ENCODE data around the gene VWA8. TPM values are rescaled to one million over a fixed set of nuclear protein-coding genes. Genes with fewer than 3 reads are reported as not detected.

VWA8 gene
- total RNA-seq, 1 donor from 2014 or later: 9.8 TPM

DNA sequence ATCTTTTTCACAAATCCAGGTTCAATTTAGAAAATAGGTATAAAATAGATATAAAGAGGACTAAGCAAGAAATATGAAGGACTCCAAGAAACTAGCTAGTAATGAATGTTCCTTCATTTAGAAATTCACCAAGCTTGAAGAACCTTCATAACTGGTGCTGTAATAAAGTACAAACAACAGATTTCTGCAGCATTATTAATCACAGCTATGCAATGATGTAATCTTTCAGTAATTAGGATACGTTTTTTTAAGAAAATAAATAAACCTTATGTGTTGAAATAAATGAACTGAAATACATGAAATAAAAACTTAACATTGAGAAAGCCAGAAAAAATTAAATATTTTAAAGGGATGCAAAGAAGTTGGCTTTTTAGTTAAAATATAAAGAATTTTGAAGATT lies 267.5 kb downstream of the VWA8 start:
- no peak overlapping the region for H3K4me3 ChIP-seq (ENCODE audit: low read depth, low read length)
- no peak for DNase-seq (ENCODE audit: low read depth)
- TF ChIP-seq, protein P1, sequence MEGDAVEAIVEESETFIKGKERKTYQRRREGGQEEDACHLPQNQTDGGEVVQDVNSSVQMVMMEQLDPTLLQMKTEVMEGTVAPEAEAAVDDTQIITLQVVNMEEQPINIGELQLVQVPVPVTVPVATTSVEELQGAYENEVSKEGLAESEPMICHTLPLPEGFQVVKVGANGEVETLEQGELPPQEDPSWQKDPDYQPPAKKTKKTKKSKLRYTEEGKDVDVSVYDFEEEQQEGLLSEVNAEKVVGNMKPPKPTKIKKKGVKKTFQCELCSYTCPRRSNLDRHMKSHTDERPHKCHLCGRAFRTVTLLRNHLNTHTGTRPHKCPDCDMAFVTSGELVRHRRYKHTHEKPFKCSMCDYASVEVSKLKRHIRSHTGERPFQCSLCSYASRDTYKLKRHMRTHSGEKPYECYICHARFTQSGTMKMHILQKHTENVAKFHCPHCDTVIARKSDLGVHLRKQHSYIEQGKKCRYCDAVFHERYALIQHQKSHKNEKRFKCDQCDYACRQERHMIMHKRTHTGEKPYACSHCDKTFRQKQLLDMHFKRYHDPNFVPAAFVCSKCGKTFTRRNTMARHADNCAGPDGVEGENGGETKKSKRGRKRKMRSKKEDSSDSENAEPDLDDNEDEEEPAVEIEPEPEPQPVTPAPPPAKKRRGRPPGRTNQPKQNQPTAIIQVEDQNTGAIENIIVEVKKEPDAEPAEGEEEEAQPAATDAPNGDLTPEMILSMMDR (conservative IDR thresholded peaks at IDR 0.05; ENCODE audit: low read depth, low read length): no peak

DNA sequence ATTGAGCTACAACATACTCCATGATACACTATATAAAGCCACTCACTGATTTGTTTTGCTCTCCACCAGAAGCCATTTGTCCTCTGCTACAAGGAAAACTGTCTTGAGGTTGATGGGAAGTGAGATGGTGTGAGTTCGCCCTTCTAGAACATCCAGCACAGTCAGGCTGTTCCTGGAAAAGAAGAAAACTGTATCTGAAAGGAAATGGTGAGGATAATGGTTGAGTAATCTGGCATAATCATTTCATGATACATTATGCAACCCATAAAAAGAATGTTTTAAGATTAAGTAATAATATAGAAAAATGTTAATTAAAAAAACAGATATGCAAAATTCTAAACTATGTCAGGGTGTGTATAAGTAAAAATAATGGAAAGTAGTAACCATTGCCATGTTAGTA lies 269.6 kb downstream of the VWA8 start:
- no peak overlapping the region for H3K4me3 ChIP-seq (ENCODE audit: low read depth, low read length)
- DNase-seq (ENCODE audit: low read depth): no peak
- TF ChIP-seq, protein P1 (conservative IDR thresholded peaks at IDR 0.05; ENCODE audit: low read depth, low read length): no peak

DNA sequence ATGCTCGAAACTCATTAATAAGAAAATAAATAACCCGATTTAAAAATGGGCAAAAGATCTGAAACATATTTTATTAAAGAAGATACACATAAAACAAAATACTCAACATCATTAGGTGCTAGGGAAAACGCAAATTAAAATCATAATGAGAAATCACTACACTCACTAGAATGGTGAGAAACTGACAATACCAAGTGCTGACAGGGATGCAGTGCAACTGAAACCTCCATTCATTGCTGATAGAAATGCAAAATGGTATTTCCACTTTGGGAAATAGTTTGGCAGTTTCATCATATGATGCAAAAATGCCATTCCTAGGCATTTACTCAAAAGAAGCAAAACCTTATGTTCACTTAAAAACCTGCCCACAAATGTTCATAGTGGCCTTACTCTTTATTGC lies 278.1 kb downstream of the VWA8 start:
- H3K4me3 ChIP-seq (ENCODE audit: low read depth, low read length): no peak overlapping the region
- no peak for DNase-seq (ENCODE audit: low read depth)
- TF ChIP-seq, protein P1 (conservative IDR thresholded peaks at IDR 0.05; ENCODE audit: low read depth, low read length): no peak

DNA sequence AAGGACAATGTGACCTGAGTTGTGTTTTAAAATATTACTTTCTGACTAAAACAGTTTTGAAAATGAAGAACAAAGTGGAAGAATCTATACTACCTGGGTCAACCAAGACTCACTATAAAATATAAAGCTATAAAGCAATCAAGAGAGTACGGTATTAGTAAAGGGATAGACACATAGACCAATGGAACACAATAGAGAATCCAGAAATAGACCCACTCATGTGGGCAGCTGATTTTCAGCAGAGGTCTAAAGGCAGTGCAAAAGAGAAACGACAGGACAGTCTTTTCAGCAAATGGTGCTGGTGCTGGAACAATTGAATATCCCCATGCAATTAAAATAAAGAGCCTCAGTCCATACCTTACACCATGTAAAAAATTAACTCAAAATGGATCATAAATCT lies 278.9 kb downstream of the VWA8 start:
- TF ChIP-seq, protein P1 (conservative IDR thresholded peaks at IDR 0.05; ENCODE audit: low read depth, low read length): no peak
- DNase-seq (ENCODE audit: low read depth): no peak
- H3K4me3 ChIP-seq (ENCODE audit: low read depth, low read length): no peak overlapping the region

DNA sequence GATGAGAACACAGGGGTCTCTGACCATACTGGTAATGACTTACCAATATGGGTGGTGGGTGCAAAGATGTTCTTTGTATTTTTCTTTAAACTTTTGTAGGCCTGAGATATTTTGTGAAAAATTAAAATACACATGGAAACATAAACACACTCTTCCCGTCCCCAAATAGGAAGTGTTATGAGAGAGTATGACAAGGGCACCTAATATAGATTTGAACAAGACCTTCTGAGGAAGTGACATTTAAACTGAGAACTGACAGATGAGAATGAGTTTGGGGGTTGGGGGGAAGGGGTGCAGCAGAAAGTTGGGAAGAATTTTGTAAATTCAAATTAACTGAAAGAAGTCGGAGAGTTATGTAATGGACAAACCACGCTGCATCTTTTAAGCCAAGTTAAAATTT lies 279.3 kb downstream of the VWA8 start:
- DNase-seq (ENCODE audit: low read depth): no peak
- no peak overlapping the region for H3K4me3 ChIP-seq (ENCODE audit: low read depth, low read length)
- TF ChIP-seq, protein P1 (conservative IDR thresholded peaks at IDR 0.05; ENCODE audit: low read depth, low read length): no peak

DNA sequence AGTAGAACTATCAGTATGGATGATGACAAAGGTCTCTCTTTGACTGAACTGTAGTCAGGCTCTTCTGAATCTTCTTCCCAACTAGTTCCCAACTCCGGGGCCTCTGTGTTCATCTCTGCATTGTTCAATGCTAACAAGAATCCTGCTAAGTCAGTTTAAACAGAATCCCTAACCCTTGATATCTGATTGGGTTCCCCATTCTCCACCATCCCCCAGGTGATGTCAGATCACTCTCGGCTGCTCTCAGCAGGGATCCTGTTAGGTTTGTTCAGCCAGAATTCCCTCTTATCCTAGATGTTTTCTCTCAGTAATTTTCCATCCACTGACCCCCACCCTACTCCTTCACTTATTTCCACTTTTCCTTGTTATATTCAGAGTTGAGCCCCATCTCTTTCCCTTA lies 280.0 kb downstream of the VWA8 start:
- TF ChIP-seq, protein P1 (conservative IDR thresholded peaks at IDR 0.05; ENCODE audit: low read depth, low read length): no peak
- no peak overlapping the region for H3K4me3 ChIP-seq (ENCODE audit: low read depth, low read length)
- no peak for DNase-seq (ENCODE audit: low read depth)

DNA sequence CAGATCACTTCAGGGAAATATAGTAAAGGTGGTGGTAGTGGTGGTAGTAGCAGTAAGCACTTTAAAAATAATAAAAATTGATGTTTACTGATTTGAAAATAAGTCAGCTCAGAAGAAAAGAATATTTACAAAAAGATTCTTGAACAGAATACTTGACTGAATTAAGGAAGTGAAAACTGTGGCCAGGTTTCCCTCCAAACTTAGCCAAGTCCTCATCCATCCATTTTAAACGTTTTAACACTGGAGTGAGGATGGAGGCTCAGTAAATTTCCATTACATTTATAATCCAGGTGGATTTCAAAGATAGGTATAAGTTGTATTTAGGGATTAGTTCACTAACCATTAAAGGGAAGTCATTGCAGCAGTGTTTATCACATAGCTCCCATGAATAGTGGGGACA lies 282.1 kb downstream of the VWA8 start:
- no peak for DNase-seq (ENCODE audit: low read depth)
- no peak overlapping the region for H3K4me3 ChIP-seq (ENCODE audit: low read depth, low read length)
- TF ChIP-seq, protein P1 (conservative IDR thresholded peaks at IDR 0.05; ENCODE audit: low read depth, low read length): no peak
